GM21528 (cell line): Measurements from ENCODE around the gene MAP2.

Source experiments
- ATAC-seq: cut with Tn5 transposase; IDR thresholded peaks from one replicate; pipeline ENCODE4 v1.9.1; 2021; ENCODE audit warnings: mild to moderate bottlenecking, moderate library complexity; ENCODE audit not compliant: unreplicated experiment, low FRiP score

MAP2 gene

GRCh38 chr2:209640358-209640757, 216.5 kb downstream of the MAP2 start:
- no peak for ATAC-seq

GRCh38 chr2:209642146-209642820, 218.4 kb downstream of the MAP2 start:
- no peak for ATAC-seq

- no peak for ATAC-seq
These were observed 221.0 kb downstream of the MAP2 start for GRCh38 chr2:209644842-209645241.

DNA sequence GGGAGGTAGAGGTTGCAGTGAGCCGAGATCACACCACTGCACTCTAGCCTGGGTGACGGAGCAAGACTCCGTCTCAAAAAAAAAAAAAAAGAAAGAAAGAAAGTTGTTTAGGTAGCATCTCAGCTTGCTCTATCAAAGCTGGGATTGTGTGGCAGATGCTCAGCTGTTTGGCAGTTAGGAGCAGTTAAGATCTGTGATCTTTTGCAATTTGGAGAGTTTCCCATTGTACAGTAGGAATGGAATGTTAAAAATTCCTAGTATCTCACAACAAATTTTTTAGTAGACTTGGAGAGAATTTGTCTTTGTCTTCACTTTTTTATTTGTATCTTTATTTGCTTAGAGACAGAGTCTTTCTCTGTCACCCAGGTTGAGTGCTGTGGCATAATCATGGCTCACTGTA, 224.9 kb downstream of the MAP2 start:
- ATAC-seq = no peak

GRCh38 chr2:209653134-209653533, 229.3 kb downstream of the MAP2 start:
- no peak for ATAC-seq

- no peak for ATAC-seq
These were observed 237.5 kb downstream of the MAP2 start for GRCh38 chr2:209661286-209661894.

DNA sequence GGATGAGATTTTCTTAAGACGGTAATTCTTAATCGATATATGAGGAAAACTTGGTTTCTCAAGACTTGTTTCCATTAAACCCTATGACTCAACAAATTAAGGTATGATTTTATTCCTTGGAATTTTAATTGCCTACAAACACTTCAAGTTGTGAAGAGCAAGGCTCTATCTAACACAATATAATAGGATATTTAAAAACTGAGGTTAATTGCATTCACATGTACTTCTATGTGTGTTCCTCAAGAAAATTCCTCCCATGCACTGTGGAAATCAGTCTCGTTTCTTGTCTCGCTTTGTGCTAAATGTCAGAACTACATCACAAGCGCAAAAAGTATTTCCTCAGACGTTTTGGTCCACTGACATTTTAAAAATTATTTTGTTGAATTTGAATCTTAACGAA, 238.2 kb downstream of the MAP2 start:
- no peak for ATAC-seq

DNA sequence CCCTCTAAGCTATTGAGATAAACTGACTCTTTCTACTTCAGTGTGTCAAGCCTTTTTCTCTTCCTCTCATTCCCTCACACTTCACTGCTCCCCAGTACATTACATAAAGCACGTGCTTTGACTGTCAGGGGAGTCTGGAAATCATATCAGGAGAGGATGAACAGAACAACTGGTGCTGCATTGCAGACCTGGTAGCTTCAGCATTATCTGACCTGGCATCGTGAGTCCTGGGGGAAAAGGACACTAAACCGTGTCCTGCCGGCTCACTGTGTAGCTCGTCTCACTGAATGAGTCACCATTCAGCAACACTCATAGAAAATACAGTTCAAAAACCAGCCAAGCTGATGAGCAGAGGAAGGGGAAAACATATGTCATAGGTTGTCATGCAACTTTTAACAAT, 239.3 kb downstream of the MAP2 start:
- ATAC-seq = no peak

DNA sequence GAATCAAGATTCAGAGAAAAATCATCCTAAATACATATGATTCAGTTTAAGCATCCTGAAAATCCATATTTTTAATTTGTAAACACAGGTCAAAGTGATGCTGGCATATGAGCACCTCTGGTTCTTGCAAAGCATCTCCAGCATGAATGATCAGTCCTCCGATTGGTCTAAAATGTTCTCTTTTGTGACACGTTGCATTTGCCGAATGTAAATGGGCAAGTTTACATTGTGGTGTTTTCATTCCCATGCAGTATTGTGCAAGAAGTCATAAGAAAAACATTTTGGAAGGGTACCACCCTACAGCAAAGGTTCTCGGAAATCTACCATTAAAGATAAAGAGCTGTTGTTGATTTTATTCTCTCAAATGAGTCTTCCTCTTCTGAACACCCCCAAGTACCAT, 239.8 kb downstream of the MAP2 start:
- no peak for ATAC-seq

GRCh38 chr2:209666296-209666695, 242.4 kb downstream of the MAP2 start:
- ATAC-seq = no peak

DNA sequence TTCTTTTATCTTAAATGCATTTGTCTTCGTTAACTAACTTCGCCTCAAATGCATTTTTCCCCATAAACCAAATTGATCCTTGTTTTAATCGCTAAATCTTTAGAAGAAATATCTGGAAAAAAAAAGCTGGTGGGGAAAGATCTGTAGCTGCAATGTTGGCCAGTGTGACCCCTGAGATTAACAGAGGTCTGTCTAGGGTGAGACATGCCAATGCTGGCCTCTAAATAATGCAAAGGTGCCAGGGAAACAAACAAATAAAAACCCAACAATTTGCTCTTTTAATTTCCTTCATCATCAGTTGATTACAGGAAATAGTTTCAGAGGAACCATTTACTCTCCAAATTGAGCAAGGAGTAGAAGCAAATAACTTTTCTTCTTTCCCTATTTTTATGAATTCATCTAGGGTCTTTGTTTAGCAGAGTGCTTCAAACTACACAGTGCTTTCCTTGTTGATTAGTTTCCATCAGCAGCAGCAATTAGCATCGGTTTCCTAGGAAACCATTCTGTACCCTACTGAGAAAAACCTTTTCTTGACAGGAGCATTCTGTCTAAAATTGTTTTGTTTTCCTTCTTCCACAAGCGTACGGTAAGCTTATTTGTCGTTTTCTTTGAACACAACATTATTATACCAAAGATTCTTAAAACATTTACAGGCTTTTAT, 247.3 kb downstream of the MAP2 start:
- ATAC-seq = no peak

GRCh38 chr2:209673811-209674210, 250.0 kb downstream of the MAP2 start:
- ATAC-seq = no peak

GRCh38 chr2:209680596-209680995, 256.7 kb downstream of the MAP2 start:
- no peak for ATAC-seq

GRCh38 chr2:209681201-209681735, 257.4 kb downstream of the MAP2 start:
- ATAC-seq = no peak

DNA sequence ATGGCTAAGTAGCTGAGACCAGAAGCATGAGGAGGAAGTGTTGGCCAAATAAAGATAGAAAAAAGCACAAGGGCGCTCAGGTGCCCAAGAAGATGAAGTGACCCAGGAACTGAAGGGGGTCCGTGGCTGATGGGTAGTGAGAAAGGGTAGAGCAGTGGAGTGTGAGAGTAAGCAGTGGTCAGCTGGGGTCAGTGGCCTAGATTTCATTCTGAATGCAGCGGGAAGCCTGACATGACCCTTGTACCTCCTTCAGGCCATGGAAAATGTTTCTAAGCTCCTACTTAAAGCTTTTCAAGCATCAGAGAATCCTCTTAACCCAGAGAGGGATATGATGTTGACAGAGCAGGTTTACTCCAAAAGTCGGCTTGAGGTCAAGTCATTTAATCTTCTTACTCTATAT, 258.8 kb downstream of the MAP2 start:
- ATAC-seq = no peak

DNA sequence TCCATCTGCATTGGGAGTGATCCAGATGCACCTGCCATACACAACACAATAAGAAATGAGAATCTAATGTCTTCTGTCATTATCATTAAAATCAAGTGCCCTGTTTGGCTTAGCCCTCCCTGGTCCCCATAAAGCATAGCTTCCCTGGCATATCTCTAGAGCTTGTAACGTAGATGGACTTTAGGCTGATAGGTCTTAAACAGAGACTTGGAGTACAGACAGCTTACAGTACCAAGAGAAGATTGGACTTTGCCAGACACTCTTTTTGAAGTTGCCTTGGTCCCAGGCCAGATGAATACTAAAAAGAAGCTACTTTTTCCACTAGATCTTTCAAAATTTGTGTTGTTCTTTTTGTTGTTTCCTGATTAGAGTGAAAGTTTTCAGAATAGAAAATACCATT, 261.5 kb downstream of the MAP2 start:
- no peak for ATAC-seq

DNA sequence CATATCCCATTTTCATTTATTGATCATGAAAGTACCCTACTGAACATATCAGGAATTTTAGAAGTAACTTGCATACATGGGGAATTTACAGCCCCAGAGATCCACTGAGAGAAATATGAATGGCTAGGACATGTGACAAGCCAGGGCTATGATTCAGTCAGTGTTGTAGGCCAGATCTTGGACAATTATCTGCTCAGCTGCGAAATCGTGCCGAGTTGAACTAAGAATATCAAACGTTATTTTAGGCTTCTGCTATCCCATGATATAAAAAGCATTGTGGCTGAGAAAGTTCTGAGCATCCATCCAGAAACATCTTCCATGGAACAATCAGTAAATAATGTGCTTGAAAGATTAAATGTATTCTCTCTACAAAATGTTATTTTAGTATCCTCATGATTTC, 262.1 kb downstream of the MAP2 start:
- no peak for ATAC-seq

GRCh38 chr2:209686448-209686847, 262.6 kb downstream of the MAP2 start:
- ATAC-seq = no peak

DNA sequence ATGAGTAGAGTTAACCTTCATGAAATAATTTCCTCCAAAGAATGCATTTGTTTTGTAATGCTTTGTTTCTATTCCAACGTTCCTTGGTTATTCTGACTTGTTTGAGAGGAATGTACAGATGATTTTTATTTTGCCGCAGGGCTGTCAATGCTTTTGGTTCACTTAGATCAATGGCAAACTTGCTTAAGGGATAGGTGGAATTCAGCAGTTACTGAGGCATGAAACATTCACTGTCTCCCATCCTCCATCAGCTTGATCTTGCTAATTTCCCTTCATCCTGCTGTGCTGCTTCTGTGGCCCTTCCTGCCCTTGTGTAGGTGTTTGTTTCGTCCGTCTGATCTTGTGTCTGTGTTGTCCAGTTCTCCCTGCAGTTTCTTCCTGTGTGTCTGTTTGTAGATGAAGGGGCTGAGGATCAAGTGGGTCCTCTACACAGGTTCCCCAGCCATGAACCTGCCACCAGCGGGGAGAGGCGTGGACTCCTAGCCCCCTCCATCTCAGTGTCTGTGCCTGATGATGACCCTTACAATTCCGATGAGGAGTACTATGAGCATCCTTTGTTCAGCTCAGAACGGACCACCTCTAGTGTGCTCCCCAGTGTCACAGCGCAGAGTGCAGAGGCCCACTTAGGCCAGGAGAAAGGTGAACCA, 263.6 kb downstream of the MAP2 start:
- ATAC-seq = no peak

GRCh38 chr2:209688385-209688784, 264.5 kb downstream of the MAP2 start:
- ATAC-seq = no peak

- ATAC-seq = no peak
These were observed 266.3 kb downstream of the MAP2 start for GRCh38 chr2:209690029-209690754.
